H54 (cell line): ENCODE measurements around the gene THSD1.

Source experiments
- DNase-seq: peaks from one replicate; pipeline ENCODE4 v3.0.0; 2011; ENCODE audit warnings: low spot score, mixed read lengths; ENCODE audit not compliant: insufficient read length
- FAIRE-seq: peaks from 3 replicates; lab custom pipeline; 2011; peaks lifted over from hg19 to GRCh38; lab: Jason Lieb, UNC
- POLR2A ChIP-seq: IDR thresholded peaks from 2 replicates; pipeline ENCODE4 v1.6.1; 2011; ENCODE audit warnings: low read depth, mild to moderate bottlenecking, low read length

The THSD1 gene

DNA sequence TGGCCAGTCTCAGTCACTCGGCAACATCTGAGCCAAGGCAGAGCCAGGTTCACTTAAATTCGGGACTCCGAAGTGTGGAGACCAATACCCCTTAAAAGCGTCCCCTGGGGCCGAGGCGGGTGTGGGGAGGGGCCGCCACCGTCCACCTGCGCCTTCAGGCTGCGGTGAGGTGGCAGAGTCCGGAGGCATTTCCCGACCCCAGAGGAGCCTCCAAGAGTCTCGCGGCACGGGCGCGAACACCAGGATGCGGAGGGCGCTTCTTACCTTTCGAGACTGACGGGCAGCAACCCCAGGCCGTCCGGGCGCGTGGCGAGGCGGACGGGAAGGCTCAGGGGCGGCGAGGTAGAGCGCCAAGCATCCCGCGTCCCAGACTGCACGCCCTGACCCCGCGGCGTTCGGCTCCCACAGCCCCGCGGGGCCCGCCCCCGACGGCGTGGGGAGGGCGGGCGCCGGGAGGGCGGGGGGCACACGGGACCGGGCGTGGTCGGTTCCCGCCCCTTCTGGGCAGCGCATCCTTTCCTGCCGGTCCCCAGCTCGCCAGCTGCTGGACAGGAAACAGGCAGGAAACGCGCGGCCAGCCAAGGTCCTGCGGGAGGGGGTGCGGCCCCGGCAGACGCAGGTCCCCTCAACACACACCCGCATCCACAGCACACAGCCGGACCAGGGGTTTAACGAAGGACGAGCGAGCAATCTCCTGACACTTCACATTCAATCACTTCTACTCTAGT is at the start of gene THSD1:
THSD1 (minus strand) TSS at position 406 of the 728 bp plus-strand sequence. CDS start 3,572 bp downstream, outside the sequence.
- TF ChIP-seq POLR2A = peak; percentile 63
- DNase-seq (peak; percentile 78), FAIRE-seq (peak; percentile 60)

DNA sequence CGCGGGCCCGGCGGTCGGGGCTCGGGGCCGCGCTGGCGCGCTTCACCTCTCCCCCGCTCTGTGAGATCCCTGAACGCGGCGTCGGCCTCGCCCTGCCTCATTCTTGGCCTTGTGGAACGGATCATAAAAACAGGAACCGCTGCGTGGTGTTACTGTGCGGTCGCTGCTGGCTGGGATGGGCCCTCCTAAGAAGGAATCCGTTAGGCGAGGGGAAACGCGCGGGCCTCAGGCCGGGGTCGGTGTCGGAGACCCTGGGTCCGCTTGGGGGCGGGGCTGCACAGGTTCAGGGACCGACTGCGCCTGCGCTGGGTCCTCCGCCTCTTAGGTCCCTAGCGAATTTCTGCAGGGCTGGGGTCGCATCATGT is 49.7 kb upstream of the THSD1 start:
- FAIRE-seq = no peak

DNA sequence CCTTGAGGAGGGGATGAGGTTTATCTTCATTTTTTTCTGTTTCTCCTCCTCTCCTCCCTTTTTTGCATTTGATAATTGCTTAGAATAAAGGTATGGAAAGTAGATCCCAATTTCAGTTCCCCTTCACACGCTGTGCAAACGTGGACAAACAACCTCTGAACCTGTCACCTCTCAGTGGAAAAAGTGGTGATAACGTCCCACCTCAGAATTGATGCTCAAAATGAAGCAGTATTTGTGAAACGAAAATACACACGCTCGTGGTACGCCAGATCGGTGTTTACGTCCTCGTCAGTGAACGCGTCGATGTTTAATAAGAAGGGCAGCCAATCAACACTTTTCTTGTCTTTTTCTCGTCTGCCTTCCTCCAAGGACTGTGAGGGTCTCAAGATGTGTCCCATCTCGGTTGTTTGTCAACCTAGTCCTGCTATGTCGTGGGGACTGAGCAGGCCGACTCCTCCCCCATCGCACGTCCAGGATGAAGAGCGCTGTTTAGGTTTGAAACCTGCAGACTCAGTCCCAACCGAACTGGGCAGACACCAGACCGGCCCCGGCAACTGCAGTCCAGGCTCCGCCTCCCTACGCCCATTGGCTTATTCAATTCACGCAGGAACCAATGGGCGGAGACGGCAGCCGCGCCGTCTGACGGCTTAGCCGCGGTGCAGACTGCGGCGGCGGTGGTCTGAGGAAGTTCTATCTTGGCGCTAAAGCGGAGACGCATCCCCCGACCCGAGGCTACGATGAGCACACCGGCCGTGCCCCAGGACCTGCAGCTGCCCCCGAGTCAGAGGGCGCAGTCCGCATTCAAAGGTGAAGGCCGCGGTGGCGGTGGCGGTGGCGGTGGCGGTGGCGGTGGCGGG is 49.1 kb upstream of the THSD1 start, which contains the start of gene CKAP2:
CKAP2 (plus strand) TSS at position 659 of the 857 bp plus-strand sequence; CDS start at position 738, 79 bp downstream.
- peak; percentile 83 for TF ChIP-seq POLR2A
- peak; percentile 72 for DNase-seq
- peak; percentile 48 for FAIRE-seq

More for the DNA sequence above, 49.7 kb upstream of the THSD1 start:
- DNase-seq = no peak
- peak; percentile 24; the same call in 1 of the 2 replicates for TF ChIP-seq POLR2A

DNA sequence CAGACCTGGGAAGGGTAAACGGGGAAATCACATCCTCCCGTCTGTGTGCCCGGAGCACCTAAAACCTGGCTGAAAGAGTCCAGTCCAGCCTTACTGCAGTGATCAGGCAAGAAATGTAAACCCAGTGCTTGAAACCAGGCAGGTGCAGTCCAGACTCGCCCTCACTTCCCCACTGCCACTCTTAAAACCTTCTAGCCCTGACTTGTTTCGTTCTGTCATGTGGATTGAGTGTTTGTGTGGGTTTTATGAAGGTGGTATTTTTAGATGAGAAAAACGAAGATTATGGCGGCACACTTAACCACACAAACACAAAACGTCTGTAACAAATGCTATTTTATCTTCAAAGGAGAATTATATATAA is 48.5 kb upstream of the THSD1 start:
- FAIRE-seq = no peak
- no peak for DNase-seq
- no peak for TF ChIP-seq POLR2A

- no peak for TF ChIP-seq POLR2A
- no peak for DNase-seq
- FAIRE-seq = no peak
These were observed 46.5 kb upstream of the THSD1 start for GRCh38 chr13:52452470-52452869.

DNA sequence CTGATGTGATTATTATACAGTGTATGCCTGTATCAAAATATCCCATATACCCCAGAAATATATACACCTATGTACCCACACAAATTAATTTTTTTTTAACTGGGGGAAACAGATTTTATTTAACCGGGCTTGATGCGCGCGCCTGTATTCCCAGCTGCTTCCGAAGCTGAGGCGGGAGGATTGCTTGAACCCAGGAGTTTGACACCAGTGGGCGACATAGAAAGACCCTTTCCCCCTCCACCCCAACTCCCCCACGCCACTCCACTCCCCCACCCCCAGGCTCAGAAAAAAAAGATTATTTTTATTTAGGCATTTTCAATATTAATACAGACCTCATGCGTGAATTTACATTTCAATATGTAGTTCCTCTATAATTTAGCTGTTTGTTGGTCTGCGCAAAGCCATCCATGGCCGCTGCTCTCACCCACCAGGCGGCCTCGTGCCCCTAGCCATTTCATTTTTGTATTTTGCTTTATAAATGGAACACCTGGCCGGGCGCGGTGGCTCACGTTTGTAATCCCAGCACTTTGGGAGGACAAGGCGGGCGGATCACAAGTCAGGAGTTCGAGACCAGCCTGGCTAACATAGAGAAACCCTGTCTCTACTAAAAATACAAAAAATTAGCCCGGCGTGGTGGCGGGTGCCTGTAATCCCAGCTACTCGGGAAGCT is 45.3 kb upstream of the THSD1 start:
- no peak for TF ChIP-seq POLR2A
- no peak for FAIRE-seq

GRCh38 chr13:52450793-52451116 is 44.8 kb upstream of the THSD1 start:
- no peak for FAIRE-seq
- TF ChIP-seq POLR2A = no peak
- DNase-seq = no peak

More for the DNA sequence above, 45.3 kb upstream of the THSD1 start:
- no peak for DNase-seq

DNA sequence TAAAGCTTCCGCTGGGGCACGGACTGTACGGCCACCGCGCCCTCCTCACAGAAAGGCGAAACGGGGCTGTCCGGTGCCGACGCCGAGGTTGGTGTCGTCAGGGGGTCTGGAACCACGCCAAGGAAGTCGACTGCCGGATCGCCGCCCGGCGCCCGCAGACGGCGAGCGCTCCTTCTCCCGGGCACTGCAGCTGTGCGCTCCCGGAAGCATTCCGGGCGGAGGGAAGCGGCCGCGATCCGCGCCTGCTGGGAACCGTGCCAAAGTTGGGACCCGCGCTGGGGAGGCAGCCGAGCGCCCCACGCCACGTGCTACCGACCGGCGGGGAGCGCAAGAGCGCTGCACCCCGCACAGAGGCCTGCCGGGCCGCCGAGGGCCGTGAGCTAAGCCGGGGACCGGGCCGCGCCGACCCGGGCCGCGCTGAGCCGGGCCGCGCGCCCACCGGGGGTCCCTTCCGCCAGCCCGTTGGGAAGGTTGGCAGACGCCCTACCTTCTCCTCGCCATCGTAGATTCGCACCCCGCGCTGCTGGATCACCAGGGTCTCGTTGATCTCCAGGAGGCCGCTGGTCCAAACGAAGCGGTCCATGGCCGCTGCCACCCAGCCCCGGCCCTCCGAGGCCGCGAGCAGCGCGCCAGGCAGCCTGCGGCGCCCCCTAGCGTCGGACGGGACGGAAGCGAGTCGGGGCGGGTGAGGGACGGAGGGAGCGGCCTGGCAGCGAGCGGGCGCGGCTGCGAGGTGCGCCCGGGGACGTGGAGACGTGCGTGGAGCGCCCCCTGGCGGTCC is 44.2 kb upstream of the THSD1 start, which contains the start of gene VPS36:
VPS36 (minus strand) TSS at position 623 of the 781 bp plus-strand sequence; CDS start at position 583, 40 bp downstream.
- peak; percentile 75 for TF ChIP-seq POLR2A
- FAIRE-seq (no peak), DNase-seq (peak; percentile 65)

DNA sequence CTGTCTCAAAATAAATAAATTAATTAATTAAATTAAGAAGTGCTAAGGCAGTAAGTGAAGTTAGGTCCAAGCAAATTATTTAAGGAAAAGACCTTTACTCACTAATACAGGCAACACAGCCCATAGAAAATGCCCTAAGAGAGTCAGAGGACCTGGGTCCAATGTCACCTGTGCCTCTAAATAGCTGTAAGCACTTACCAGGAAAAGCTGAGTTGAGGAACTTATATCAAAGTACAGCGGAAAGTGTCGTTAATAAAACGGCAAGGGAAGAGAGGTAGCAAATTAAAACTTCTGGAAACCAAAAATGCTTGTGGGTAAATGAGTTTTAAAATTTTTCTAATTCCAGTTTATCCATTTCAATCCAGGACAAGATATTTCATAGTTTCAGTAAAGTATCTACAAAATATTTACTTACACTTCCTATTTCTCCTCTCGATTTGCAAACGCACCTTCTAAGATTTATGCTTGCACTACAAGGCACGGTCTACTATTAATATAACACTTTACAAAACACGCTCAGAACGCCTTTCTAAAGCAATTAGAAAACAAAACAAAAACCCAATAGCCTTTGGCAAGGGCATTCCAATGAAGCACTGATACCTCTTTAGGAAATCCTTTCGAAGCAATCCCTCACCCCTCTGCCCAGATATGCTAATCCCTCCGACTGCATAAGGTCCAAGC is 43.5 kb upstream of the THSD1 start:
- no peak for FAIRE-seq
- TF ChIP-seq POLR2A = no peak
- no peak for DNase-seq

DNA sequence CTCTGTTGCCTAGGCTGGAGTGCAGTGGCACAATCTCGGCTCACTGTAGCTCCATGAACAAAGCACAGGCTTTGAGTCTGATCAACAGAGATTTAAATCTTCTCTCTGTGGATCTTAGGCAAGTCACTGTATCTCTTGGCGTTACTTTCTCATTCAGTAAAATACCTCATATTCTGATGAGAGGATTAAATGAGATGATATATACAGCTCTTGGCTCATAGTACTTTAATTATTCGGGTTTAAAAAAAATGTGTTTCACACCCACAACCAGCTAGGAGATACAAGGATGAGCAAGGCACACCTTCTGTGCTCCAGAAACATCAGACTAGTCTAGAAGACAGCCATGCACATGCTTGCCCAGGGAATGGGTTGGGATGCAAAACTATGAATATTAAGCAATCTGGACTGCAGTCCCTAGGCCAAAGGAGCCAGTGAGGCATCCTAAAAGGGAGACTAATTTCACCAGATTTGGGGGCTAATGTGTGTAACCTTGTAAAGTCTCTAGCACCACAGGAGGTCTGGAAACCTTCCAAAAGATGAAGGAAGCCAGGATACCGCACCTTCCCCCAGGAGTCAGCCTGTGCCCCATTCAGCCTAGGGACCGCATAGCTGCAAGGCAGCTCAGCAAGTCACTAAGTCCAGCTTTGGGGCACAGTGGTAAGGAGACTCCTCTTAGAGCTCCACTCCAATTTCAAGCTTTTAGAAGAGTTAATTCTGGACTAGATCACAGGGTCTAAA is 42.0 kb upstream of the THSD1 start:
- DNase-seq (no peak), FAIRE-seq (no peak)
- TF ChIP-seq POLR2A = no peak

GRCh38 chr13:52447354-52447753 is 41.4 kb upstream of the THSD1 start:
- DNase-seq = no peak
- no peak for TF ChIP-seq POLR2A
- FAIRE-seq = no peak

GRCh38 chr13:52446265-52446664 is 40.3 kb upstream of the THSD1 start:
- DNase-seq = no peak
- no peak for FAIRE-seq
- TF ChIP-seq POLR2A = no peak
